Activated CD4-positive, alpha-beta T cell treated with anti-CD3 and anti-CD28 coated beads for 4 hours (primary cell): ENCODE measurements around the gene JAML.

Experiments
- DNase-seq, 2 donors: peaks; one replicate each; pipeline ENCODE4 v3.0.0-alpha.2; 2020

The JAML gene

GRCh38 chr11:118239509-118240205 lies 14.8 kb upstream of the JAML start:
- no peak for DNase-seq

GRCh38 chr11:118238929-118239328 lies 14.1 kb upstream of the JAML start:
- no peak for DNase-seq

- DNase-seq, result no peak
These were observed 13.6 kb upstream of the JAML start for GRCh38 chr11:118238421-118238820.

GRCh38 chr11:118236170-118236569 lies 11.4 kb upstream of the JAML start:
- DNase-seq, result no peak

- no peak for DNase-seq
These were observed 10.0 kb upstream of the JAML start for GRCh38 chr11:118234833-118235232.

GRCh38 chr11:118233850-118234249 lies 9.0 kb upstream of the JAML start:
- DNase-seq, result no peak

- no peak for DNase-seq
These were observed 8.6 kb upstream of the JAML start for GRCh38 chr11:118233377-118233776.

- DNase-seq, result peak; percentile 61 to 64
These were observed 7.8 kb upstream of the JAML start for GRCh38 chr11:118232659-118233058.

GRCh38 chr11:118231461-118231860 lies 6.7 kb upstream of the JAML start:
- DNase-seq, result no peak

- no peak for DNase-seq
These were observed 5.3 kb upstream of the JAML start for GRCh38 chr11:118230088-118230487.

GRCh38 chr11:118229274-118229847 lies 4.5 kb upstream of the JAML start:
- no peak for DNase-seq

GRCh38 chr11:118227865-118228785 lies 3.3 kb upstream of the JAML start:
- DNase-seq, result no peak

- DNase-seq, result no peak
These were observed 2.0 kb upstream of the JAML start for GRCh38 chr11:118226781-118227180.

- no peak for DNase-seq
These were observed 1.5 kb upstream of the JAML start for GRCh38 chr11:118226296-118226695.

- DNase-seq, result peak in 1 of 2 donors; percentile 27
These were observed 819 bp downstream of the JAML start for GRCh38 chr11:118223992-118224391.

- DNase-seq, result no peak
These were observed 1.2 kb downstream of the JAML start for GRCh38 chr11:118223570-118223969.

- DNase-seq, result no peak
These were observed 2.4 kb downstream of the JAML start for GRCh38 chr11:118222437-118222836.

- no peak for DNase-seq
These were observed 3.4 kb downstream of the JAML start for GRCh38 chr11:118221419-118221818.

- DNase-seq, result no peak
These were observed 5.1 kb downstream of the JAML start for GRCh38 chr11:118219732-118220131.

- no peak for DNase-seq
These were observed 5.6 kb downstream of the JAML start for GRCh38 chr11:118219244-118219643.

- DNase-seq, result no peak
These were observed 7.2 kb downstream of the JAML start for GRCh38 chr11:118217575-118217974.

- peak; percentile 53 to 63 for DNase-seq
These were observed 8.0 kb downstream of the JAML start for GRCh38 chr11:118216621-118217481.

GRCh38 chr11:118215765-118216164 lies 9.0 kb downstream of the JAML start:
- no peak for DNase-seq
